Measurements from ENCODE around the gene KCNC3.

DNA sequence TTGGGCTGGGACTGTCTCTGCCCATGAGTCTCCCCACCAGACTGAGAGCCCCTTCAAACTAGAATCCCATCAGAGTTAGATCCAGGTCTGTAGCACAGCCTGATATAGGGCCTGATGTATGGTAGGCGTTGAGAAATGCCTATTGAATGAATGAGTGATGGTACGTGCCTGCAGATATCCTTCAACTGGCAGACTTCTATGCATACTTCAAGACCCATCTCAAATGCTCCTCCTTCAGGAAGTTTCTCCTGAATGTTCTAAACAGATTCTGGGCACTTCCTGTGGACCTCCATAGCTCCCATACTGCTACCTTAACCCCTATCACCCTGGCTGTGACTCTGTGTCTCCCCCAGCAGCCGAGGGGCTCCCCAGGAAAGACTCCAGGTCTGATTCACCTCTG, 48.2 kb downstream of the KCNC3 start:
- TF ChIP-seq, protein P1, sequence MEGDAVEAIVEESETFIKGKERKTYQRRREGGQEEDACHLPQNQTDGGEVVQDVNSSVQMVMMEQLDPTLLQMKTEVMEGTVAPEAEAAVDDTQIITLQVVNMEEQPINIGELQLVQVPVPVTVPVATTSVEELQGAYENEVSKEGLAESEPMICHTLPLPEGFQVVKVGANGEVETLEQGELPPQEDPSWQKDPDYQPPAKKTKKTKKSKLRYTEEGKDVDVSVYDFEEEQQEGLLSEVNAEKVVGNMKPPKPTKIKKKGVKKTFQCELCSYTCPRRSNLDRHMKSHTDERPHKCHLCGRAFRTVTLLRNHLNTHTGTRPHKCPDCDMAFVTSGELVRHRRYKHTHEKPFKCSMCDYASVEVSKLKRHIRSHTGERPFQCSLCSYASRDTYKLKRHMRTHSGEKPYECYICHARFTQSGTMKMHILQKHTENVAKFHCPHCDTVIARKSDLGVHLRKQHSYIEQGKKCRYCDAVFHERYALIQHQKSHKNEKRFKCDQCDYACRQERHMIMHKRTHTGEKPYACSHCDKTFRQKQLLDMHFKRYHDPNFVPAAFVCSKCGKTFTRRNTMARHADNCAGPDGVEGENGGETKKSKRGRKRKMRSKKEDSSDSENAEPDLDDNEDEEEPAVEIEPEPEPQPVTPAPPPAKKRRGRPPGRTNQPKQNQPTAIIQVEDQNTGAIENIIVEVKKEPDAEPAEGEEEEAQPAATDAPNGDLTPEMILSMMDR (IDR thresholded peaks at IDR 0.05) = no peak
- no peak for TF ChIP-seq POLR2AphosphoS5 (IDR thresholded peaks at IDR 0.05)
- no peak for TF ChIP-seq POLR2A (IDR thresholded peaks at IDR 0.05)
